GM12878 (cell line): ENCODE measurements around the gene RAI14.

ENCODE experiments used
- ATF3 ChIP-seq: IDR thresholded peaks from 2 replicates; pipeline ENCODE4 v1.6.1; 2011; ENCODE audit warnings: low read depth, mild to moderate bottlenecking, low read length, moderate library complexity, borderline replicate concordance; ENCODE audit errors: extremely low read depth
- CHD1 ChIP-seq: IDR thresholded peaks from 2 replicates; pipeline ENCODE4 v1.6.1; 2012; ENCODE audit warnings: low read depth, low read length, improper control_type of control experiment
- CTCF ChIP-seq, 3 experiments: IDR thresholded peaks in 2 of 3; conservative IDR thresholded peaks in 1 of 3; 2 replicates each; pipeline ENCODE4 v1.5.1; 2011; ENCODE audit warnings: low read depth in 3 of 3, low read length in 3 of 3, mild to moderate bottlenecking in 3 of 3, control low read depth in 2 of 3, moderate library complexity in 2 of 3, inconsistent platforms in 1 of 3, mixed read lengths in 1 of 3; ENCODE audit not compliant: control insufficient read depth in 2 of 3, insufficient read depth in 1 of 3; ENCODE audit errors: extremely low read depth in 1 of 3
- KDM1A ChIP-seq: fragments of 200-600 bp; sonication (generic); IDR thresholded peaks from 2 replicates; pipeline ENCODE4 v1.6.1; 2016; ENCODE audit warnings: borderline replicate concordance
- POLR2A ChIP-seq: IDR thresholded peaks from 2 replicates; pipeline ENCODE4 v1.6.1; 2011; ENCODE audit warnings: low read depth, mild to moderate bottlenecking, low read length
- POLR2AphosphoS5 ChIP-seq: IDR thresholded peaks from 2 replicates; pipeline ENCODE4 v1.6.1; 2011; ENCODE audit warnings: mild to moderate bottlenecking, low read length, inconsistent platforms
- REST ChIP-seq: IDR thresholded peaks from 2 replicates; pipeline ENCODE4 v1.6.1; 2012; ENCODE audit warnings: mild to moderate bottlenecking, low read depth, low read length
- SMC3 ChIP-seq: IDR thresholded peaks from 2 replicates; pipeline ENCODE4 v1.6.1; 2011; ENCODE audit warnings: low read length, improper control_type of control experiment, borderline replicate concordance
- TCF12 ChIP-seq: IDR thresholded peaks from 2 replicates; pipeline ENCODE4 v1.6.1; 2011; ENCODE audit warnings: low read depth, mild to moderate bottlenecking, low read length
- ZNF207 ChIP-seq: fragments of 450-650 bp; IDR thresholded peaks from 2 replicates; pipeline ENCODE4 v1.6.1; 2014; ENCODE audit warnings: antibody characterized with exemption, mild to moderate bottlenecking, borderline replicate concordance

- TF ChIP-seq CHD1: no peak
- no peak for TF ChIP-seq TCF12
- TF ChIP-seq POLR2A: no peak
- TF ChIP-seq CTCF (IDR thresholded peaks at IDR 0.05 in 2 of 3, conservative IDR thresholded peaks at IDR 0.05 in 1 of 3; ENCODE audit: control insufficient read depth in 2 of 3, extremely low read depth in 1 of 3, insufficient read depth in 1 of 3, low read depth in 3 of 3, low read length in 3 of 3): no peak
- no peak for TF ChIP-seq ZNF207
- no peak for TF ChIP-seq REST
- TF ChIP-seq ATF3: no peak
- TF ChIP-seq POLR2AphosphoS5: no peak
- no peak for TF ChIP-seq SMC3
- TF ChIP-seq KDM1A: no peak
These were observed 1.3 kb downstream of the RAI14 start for GRCh38 chr5:34657274-34657921.
